HG02981 (cell line): ENCODE data around the gene NXPH1.

ENCODE experiments used
- ATAC-seq: cut with Tn5 transposase; IDR thresholded peaks from one replicate; pipeline ENCODE4 v1.9.1; 2021; ENCODE audit warnings: mild to moderate bottlenecking, moderate library complexity; ENCODE audit not compliant: unreplicated experiment

NXPH1 gene

DNA sequence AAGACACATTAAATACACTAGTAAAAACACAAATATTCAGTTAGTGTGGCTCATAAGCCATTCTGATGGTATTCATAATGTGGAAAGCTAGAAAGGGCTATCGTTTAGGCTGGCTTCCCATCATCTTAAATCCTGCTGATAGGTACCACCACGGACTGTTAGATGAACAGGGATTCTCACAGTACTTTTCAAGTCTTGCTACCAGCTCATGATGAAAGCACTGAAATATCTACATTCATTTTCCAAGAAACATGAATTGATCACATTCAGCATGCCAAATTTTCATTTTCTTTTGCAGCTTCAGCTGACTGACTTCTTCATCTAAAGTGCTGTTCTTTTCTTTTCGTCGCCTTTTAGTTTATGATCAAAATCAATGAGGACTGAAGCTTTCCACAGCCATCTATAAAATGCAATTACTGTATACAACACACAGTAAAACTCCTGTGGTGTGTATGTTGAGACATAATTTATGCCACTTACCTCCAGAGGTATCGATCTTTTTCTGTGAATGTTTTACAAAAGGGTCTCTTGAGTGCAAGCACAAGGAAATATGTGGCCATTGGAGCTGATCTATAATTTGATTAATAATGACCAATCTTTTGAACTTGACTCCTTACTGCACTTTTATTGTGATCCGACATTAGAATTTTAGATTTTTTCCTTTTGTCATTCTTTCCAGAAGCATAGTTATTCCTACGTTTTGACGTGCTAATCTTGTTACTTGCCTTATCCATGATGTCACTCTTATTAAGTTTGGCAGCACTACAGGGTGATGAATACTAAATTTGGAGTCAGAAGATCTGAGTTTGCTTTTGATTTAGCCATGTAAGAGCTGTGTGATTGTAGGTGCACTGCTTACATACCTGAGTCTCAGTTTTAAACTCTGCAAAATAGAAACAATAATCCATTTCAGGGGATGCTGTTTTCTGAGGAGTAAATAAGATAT, 58.4 kb downstream of the NXPH1 start:
- no peak for ATAC-seq

DNA sequence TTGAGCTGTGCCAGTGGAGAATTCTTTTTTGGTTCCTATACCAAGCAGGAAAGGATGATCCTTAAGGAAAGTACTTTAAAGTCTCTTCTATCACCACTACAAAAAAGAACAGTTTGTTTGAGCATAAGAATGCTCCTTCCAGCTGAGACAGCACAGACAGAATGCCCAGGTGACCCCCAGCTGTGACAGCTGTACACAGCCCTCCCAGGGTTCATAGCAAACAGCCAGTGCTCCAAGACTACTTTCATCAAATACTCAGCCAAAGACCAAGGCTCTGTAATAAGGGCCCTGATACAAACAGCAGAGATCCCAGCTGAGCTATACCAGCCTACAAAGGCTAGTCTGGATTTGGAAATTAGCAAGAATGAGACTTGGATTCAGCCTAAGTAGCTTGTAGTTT, 65.7 kb downstream of the NXPH1 start:
- ATAC-seq = no peak

DNA sequence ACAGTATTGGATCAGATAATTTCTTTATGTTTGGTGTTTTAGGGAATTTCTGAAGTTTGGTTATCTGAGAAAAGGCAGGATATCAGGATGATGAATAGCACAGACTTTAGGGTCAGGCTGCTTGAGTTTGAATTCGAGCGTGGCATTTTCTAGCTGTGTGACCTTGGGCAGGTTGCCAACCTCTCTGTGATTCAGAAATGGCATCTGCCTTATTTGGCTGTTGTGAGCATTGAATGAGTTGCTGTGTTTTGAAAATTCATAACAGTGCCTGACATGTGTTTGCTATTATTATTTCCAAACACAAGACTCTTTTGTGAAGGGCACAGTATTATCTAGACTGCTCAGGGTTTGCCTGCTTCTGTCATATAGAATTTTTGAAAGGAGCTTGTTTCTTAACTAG, 66.9 kb downstream of the NXPH1 start:
- no peak for ATAC-seq

DNA sequence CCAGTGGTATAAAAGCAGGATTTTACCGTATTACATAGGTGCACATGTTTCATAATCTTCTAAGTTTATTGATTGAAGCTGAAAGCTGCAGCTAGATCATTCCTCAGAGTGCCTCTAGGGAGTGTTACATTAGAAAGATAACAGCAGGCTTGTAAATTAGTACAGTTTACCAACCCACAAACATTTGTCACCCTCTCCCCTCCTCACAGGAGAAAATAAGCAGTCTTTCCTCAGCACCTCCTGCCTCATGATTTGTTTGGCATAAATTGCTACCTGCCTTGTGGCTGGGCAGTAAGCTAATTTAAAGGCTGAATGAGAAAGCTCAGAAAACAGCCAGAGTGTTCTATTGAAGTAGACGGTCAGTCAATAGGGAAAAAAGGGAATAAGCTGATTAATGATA, 74.2 kb downstream of the NXPH1 start:
- ATAC-seq = no peak

DNA sequence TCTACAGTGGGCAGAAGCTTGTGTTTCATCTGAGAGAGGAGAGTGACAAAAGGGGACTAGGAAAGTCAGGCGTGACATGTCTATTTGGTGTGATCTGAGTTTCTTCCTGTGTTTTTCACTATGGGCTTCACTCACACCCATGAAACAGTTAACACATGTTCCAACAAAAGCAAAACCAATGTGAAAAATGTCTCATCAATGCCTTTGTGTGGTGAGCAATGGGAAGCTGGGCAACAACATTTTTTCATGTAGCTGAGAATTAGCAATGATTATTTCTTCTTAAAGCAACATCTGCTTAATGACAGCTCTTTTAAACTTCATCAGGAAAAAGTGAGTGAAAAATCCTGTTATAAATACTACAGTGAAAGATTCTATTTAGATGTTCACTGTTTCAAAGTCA, 76.2 kb downstream of the NXPH1 start:
- ATAC-seq = no peak

DNA sequence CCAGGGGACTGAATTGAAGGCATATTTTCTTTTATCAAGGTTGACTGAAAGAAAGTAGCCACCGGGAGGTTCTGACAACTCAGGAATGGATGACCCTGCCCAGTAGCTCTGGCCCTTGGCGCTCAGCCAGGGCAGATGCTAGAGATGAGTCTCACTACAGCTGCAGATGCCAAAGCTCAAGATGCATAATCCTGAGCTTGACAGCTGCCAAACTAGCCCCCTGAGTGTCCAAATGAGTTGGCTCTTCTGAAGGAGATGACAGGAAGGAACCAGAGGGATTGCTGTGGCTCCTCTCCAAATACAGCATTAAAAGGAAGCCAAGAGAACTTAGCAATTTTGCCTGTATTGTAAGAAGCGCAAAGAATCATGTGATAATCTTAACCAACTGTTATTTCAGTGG, 78.4 kb downstream of the NXPH1 start:
- no peak for ATAC-seq

DNA sequence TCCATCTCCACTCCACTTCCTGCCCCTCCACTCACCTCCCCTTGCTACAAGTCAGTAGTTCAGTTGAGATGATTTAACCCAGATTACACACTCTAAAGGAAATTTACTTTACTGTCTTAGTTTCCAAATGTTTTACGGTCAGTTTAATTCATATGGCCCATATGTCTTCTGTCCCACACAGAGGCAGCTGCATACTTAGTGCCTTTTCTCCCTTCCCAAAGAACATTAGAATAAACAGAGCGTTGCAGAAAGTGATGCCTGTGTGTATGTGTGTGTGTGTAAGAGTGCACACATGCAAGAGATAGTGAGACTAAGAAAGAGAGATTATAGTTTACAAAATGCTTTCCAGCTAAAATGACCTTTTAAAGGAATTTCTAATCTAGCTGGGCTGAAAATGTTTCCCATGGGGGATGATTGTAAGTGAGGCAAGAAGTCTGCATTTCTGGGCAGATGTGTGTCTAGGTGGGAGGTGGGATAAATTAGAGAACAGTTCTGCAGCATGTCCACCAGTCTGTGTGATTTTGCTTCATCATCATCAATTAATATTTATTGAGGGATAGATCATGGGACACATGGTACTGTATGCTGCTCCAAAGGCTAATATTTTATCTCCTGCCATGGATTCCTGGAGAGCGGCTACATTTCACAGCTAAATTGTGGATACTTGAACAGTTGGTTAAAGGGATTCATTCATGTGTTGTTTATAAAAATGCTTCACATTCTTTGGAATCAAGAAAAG, 81.5 kb downstream of the NXPH1 start:
- no peak for ATAC-seq

DNA sequence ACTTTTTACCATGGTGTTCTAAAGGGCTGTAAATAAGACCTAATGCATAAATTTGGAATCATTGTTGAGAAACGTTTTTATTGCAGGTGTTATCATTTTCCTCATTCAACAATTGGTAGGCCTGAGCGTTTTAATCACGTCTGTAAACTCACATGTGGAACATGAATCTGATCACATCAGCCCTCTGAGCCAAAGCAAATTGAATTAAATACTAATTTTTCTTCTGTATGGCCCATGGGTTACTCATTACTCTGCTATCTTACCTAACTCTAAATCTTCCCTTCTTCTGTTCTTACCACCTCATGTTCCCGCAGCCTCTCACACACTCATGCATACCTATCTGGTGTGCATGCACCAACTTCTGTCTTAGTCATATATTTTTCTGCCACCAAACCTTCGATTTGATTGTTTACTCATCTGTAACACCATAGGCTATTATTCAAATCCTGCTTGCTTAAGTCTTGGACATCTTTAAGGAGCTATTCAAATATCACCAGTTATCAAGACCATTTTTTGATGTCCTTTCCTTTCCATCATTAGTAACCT, 82.3 kb downstream of the NXPH1 start:
- no peak for ATAC-seq

DNA sequence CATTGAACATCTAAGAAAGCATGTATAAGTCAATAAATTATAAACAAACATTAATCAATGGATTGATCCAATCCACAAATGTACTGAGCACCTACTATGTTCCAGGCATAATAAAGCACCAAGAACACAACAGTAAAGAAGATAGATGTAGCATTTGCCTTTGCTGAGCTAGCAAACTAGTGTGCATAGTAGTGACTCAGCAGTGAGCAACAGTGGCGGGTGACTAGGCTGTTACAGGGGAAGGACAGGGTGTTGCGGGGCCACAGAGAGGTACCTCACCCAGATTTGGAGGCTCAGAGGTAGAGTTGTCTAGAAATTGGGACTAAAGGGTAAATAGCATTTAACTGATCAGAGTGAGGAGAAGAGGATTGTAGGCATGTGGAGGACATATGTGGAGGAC, 83.6 kb downstream of the NXPH1 start:
- ATAC-seq = no peak

DNA sequence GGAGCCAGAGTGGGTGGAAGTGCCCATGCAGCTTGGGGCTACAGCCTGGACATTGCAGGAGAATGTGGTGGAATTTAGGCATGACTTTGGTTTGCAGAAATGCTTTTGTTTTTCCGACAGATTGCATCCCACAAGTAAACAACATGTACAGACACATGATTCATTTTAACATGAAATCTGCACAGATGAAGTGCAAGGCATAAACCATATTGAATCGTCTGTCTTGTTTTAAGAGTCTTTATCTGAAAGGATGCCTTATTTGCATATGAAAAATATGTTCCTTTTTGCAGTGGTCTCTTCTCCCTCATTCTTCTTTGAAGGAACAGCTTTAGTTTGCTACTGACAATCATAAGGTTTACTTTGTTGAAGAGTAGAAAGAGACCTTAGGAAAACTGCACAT, 94.9 kb downstream of the NXPH1 start:
- ATAC-seq = no peak

DNA sequence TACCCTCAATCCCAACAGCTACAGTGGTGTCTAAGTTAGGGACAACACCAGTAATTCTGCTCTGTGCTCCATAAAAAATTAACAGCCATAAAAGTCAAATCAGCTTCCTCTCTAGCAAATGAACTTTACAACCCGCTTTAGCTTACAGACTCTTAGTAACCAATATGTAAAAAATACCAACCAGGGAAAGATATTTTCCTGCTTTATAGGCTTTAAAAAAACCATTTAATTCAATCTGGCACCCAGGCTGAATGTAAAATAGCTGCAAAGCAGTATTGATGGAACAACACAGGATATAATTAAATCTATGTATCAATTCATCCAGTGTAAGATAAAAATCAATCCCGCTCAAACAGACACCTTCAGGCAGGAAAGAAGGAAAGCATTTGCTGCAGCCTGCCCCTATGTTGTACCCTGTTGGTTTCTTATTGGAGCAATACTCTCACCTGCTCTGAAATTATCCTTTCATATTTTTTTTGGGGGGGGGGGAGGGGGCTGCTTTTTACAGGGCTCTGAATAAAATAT, 98.6 kb downstream of the NXPH1 start:
- no peak for ATAC-seq

DNA sequence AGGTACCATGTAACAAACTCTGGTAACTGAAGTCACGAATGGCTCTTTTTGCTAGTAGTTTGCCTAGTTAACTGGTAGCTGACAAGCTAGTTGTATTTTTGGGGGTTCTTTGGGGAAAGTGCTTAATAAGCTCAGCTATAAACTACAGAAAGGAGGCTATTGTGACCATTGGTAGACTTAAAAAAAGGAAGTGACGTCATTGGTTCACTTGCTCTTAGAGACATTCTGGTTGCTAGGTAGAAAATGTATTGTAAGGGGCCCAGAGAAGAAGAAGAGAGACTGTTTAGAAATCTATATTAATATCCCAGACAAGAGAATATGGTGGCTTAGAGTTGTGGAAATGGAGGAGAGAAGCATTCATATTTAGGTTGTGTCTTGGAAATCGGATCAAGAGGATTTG, 103.0 kb downstream of the NXPH1 start:
- peak; percentile 83 for ATAC-seq

DNA sequence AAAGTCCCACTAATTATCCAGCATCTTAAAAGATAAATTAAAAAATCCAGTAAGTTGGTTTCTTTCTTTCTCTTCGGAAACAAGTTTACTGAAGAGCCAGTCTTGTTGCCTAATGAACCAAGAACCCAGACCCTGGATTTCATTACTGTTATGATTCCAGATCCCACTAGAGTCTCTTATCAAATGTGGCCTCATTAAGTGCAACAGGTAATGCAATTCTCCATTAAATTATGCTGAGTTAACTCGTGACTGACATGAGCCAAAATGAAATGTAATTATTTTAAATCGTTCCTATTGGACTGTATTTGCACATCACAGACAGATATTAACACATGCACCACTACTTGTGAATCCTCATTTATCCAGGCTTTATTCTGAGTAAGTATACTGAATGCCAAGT, 115.6 kb downstream of the NXPH1 start:
- ATAC-seq = no peak

DNA sequence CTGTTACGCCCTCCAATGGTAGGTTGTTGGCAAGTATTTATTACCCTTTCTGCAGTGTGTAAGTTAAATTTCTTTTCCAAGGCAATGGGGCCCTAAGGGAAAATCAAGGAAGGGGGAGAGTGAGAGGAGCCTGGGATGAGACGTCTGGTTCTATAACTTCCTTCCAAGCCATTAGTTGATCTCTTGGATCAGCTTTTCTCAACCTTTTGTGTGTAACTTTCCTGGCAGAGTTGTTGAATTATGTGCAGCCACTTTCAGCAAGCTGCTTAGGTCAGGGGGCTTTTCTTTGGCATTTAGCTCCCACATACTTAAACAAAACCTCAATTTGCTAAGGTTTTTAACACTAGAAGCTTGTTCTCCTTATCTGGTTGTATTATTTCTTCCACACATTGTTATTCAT, 127.1 kb downstream of the NXPH1 start:
- ATAC-seq = no peak

DNA sequence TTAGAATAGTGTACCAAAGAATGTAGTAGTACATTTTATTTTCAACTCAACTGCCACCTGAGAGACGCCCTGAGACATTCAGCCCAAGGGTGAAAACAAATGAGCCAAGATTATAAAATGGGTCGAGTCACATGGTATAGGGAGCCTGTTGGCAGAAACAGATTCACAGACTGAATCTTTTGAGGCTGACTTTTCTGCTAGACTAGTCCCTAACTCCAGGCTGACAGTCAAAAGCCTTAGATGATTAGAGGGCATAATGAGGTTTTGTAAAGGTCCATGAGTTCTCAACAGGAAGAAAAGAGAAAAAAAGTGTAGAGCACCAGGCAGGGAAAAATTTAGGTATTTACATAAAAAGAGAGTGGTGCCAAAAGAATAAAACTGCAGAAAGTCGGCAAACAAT, 128.0 kb downstream of the NXPH1 start:
- no peak for ATAC-seq

DNA sequence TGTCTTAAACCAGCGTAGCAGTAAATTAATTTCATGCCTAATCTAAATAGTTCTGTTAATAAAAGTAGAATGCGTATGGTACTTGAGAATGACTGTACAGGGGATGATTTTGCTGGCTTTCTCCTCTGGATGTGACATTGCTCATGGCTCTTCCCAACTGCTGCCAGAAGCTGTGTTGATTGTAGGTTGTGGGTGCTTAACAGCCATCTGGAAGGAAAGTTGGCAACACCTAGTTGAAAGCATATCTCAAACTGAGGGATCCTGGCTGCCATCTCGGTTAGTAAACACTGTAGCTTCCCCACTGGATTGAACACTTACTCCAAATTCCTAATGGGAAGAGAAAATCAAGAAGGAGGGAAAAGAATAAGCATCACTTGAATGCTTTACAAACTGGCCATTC, 130.9 kb downstream of the NXPH1 start:
- ATAC-seq = no peak

DNA sequence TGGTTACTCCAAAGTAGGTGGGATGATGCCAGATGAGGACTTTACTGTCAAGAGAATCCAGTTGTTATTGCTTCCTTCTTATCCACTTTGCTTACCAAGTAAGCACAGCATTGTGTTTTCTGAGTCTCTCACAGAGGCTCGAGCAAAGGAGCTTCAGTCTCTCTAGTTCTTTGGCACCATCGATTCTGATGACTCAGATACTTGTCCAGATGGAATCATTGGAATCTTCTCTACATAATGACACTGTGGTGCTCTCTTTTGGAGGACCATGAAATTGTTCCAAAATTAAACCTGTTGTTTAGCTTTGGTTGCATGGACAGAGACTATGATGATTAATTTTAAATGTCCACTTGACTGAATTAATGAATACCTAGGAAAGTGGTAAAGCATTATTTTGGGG, 132.6 kb downstream of the NXPH1 start:
- no peak for ATAC-seq

DNA sequence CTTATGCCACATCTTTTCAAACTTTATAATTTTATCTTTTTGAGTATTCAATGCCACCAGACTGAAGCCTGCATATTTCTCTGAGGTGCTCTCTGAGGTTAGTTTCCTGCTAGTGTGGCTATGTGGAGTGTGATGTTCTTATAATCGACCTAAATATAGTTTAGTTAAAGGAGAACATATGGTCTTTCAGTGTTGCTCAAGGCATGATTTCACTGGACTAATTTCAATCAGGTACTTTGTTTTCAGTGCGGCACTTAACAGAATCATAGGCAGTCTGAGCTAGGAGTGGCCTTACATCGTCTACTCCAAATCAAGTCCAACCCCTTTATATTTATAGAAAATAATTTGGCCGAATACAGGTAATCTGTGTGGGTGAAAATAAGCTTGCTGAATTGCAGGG, 134.2 kb downstream of the NXPH1 start:
- no peak for ATAC-seq

DNA sequence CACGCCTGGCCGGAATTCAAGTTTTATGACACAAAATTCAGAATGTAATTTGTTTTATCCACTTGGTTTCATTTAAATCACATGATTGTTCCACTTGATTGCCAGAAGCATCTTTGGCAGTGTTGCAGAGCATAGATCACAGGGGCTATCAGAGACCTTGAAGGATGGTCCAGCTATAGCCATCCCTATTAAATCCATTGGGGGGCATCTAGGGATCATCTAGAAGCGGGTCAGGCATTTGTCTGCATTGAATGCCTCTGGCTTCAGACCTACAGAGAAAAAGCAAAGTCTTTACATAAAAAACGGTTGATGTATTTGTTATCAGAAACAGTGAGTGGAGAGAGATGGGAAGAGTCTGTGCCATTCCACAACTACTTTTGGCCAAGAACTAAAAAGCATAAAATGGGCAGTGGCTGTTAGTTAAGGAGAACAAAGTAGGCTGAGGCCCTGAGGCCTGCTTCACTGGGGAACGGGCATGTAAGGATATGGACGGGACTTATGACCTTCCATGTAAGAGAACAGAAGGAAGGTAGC, 146.3 kb downstream of the NXPH1 start:
- no peak for ATAC-seq

DNA sequence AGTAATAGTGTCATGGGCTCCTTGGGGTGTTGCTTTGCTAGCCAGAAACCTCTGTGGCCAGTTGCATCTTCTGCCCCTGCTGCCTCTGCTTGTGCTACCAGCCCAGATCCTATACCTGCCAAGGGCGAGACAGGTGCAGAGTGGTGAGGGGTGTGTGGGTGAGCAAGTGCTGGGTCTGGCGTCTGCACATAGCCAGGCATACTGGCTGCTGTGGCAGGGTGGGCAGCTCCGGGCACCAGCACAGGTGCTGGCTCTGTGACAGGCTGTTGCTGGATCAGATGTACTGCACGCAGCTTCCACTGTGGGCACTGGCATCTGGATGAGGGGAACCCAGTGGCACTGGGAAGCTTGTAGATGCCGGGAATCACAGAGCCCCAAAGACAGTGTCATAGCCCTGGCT, 148.4 kb downstream of the NXPH1 start:
- ATAC-seq = no peak

DNA sequence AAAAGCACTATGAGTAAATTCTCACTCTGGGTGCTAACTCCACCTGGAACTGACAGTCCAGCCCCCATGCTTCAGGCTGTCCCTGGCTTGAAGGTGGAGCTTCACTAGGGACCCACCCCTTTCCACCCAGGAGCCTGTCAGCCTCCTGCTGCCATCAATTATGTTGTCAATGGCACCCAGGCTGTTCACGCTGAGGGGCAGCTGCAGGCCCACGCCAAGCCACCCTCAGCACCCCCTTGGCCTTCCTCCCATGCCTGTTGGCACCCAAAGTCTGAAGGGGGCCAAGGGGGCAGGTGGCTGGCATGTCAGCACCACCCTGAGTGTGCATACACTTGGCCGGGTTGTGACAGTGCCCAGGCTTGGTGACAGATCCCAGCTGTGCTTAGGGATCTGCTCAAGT, 149.3 kb downstream of the NXPH1 start:
- no peak for ATAC-seq

DNA sequence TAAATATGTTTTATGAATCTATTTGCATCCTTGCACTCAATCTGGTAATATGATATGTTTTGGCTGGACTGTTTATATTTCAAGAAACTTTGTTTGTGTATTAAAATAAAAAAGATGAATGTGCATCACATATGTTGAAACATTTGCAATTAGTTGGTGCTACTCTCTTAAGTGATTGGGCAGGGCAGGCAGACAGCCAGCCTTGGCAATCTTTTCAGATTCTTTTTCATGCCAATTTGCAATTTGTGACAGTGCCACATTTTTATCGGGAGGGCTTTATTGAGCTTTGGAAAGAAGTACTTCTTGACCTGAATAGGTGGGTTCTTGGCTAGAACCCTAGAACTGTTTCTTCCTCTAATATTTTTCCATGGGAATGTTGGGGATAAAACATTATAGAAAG, 152.2 kb downstream of the NXPH1 start:
- no peak for ATAC-seq
